ENCODE results near the gene GRM5. TPM values are rescaled to one million over a fixed set of nuclear protein-coding genes. Genes with fewer than 3 reads are reported as not detected.

The GRM5 gene
- 0.09 and 0.11 TPM in 2 replicates for total RNA-seq

DNA sequence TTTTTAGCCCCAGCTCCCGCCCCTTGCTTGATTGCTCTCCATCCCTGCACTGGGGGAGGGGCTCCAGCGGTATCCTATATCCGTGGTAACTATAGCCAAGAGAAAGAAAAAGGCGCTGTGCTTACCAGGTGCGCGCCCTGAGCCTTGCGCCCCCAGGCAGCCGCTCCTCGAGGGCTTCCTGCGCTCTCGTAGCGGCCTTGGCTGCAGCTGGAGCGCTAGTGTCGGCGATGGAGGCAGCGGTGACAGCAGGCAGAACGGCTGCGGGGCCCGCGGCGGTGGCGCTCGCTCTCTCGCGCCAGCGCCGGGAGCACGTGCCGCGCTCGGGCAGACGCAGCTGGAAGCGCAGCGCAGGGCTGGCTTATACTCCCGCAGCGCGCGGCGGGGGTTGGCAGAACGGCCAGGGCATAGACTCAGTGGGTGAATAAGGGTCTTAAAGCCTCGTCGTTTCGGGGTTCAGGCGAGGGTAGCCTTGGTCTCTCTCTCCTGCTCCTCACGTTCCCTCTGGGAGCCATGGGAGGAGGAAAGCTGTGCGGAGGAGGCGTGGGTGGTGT lies at the start of gene GRM5:
GRM5 (minus strand) TSS at position 332 of the 551 bp plus-strand sequence. CDS start 18,110 bp downstream, outside the sequence.

Other genes with a start within 250 kb of the GRM5 start
- not detected in 2 replicates for gene TYR, start 111.9 kb upstream of the GRM5 start, total RNA-seq

Measured in dermis lymphatic vessel endothelial cell (primary cell).